Measurements from ENCODE around the gene TSKS.

TSKS gene

DNA sequence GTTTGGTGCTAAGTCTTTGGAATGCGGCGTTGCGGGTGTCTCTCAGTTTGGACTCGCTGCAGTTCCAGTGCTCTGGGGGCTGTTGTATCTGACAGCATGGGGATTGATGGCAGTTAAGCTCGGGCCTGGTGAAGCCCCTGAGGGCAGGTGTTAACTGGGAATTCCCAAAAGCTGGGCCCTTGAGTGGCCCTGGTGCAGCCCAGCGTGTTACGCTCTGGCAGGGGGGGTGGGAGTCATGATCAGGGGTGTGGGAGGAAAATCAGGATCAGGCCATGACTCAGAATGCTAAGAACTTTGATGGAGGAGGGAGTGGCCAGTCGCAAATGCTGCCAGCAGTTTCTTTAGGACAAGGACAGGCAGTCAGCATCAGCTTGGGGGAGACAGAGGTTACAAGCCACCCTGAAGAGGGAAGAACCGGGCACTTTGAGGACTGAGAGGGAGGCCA is 23.3 kb upstream of the TSKS start:
- Histone ChIP-seq H3K27ac (replicated peaks; ENCODE audit: low read length) (no peak overlapping the region), H3K4me2 (ENCODE audit: insufficient read depth, low read length, poor library complexity, severe bottlenecking) (no peak overlapping the region), H3K14ac (ENCODE audit: low read length) (no peak overlapping the region), H2AFZ (ENCODE audit: low read length) (no peak overlapping the region), H2AK5ac (ENCODE audit: low read depth, low read length) (no peak overlapping the region), H4K91ac (ENCODE audit: low read depth, low read length, poor library complexity) (no peak overlapping the region), H2BK15ac (ENCODE audit: low read length) (no peak overlapping the region), H3K23ac (ENCODE audit: low read depth, low read length, poor library complexity) (no peak overlapping the region), H3K4me1 (ENCODE audit: control insufficient read depth in 2 of 2, insufficient read depth in 1 of 2, low read depth in 1 of 2, low read length in 2 of 2) (no peaks in the 10 kb centered on the region), H2BK5ac (ENCODE audit: low read length) (no peak overlapping the region), H3K79me1 (ENCODE audit: low read depth, low read length) (peaks cover 9% of the 10 kb centered on the region), H2BK120ac (ENCODE audit: low read depth, low read length) (no peak overlapping the region), H3K4ac (ENCODE audit: low read length) (no peak overlapping the region), H3K4me3 (ENCODE audit: low read length in 2 of 2) (no peak overlapping the region), H2BK12ac (ENCODE audit: low read length) (no peak overlapping the region), H3K27me3 (ENCODE audit: control insufficient read depth in 3 of 3, insufficient read depth in 3 of 3, low read depth in 1 of 3, low read length in 3 of 3) (no peaks in the 10 kb centered on the region), H4K8ac (ENCODE audit: low read depth, low read length) (no peak overlapping the region), H3K18ac (ENCODE audit: low read length) (no peak overlapping the region), H3K9ac (ENCODE audit: low read depth, low read length, poor library complexity) (peak overlapping the region; percentile 40), H3K36me3 (replicated peaks in 1 of 2; ENCODE audit: control insufficient read depth in 2 of 2, insufficient read depth in 2 of 2, low read length in 2 of 2) (peaks cover 35 to 76% of the 10 kb centered on the region in 2 donors), H3K9me3 (replicated peaks in 1 of 2; ENCODE audit: control insufficient read depth in 2 of 2, insufficient read depth in 1 of 2, low read depth in 1 of 2, low read length in 2 of 2) (peaks cover 0 to 5% of the 10 kb centered on the region in 2 donors)
- WGBS, 2 donors (ENCODE audit: extremely low coverage in 2 of 2, insufficient read length in 2 of 2, insufficient replicate concordance in 1 of 2) = no CpG with 5 or more reads among the region's 9 CpGs
- DNase-seq (ENCODE audit: low spot score) = no peak

DNA sequence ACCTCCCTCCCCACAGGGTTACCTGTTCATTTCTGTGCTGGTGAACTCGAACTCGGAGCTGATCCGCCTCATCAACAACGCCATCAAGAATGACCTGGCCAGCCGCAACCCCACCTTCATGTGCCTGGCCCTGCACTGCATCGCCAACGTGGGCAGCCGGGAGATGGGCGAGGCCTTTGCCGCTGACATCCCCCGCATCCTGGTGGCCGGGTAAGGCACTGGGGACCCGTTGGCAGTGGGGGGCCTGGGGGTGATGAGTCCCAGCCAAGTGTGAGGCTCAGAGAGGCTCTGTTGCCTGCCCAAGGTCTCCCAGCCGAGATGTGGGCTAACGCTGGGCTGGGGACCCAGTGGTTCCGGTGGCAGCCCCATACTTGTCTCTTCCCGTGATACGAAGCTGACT is 19.4 kb upstream of the TSKS start:
- H2BK120ac ChIP-seq (ENCODE audit: low read depth, low read length) = no peak overlapping the region
- H3K27me3 ChIP-seq (ENCODE audit: control insufficient read depth in 3 of 3, insufficient read depth in 3 of 3, low read depth in 1 of 3, low read length in 3 of 3) = no peaks in the 10 kb centered on the region
- H2BK5ac ChIP-seq (ENCODE audit: low read length) = no peak overlapping the region
- H2AK5ac ChIP-seq (ENCODE audit: low read depth, low read length) = no peak overlapping the region
- no peak overlapping the region for H2BK15ac ChIP-seq (ENCODE audit: low read length)
- H3K4ac ChIP-seq (ENCODE audit: low read length) = no peak overlapping the region
- H3K36me3 ChIP-seq (replicated peaks in 1 of 2; ENCODE audit: control insufficient read depth in 2 of 2, insufficient read depth in 2 of 2, low read length in 2 of 2) = peaks cover 22 to 56% of the 10 kb centered on the region in 2 donors
- no peak overlapping the region for H3K4me2 ChIP-seq (ENCODE audit: insufficient read depth, low read length, poor library complexity, severe bottlenecking)
- DNase-seq (ENCODE audit: low spot score) = no peak
- H3K79me1 ChIP-seq (ENCODE audit: low read depth, low read length) = no peaks in the 10 kb centered on the region
- no peak overlapping the region for H4K91ac ChIP-seq (ENCODE audit: low read depth, low read length, poor library complexity)
- H2AFZ ChIP-seq (ENCODE audit: low read length) = no peak overlapping the region
- H3K4me3 ChIP-seq (ENCODE audit: low read length in 2 of 2) = peak overlapping the region in 1 of 2 donors; percentile 43
- H3K9me3 ChIP-seq (replicated peaks in 1 of 2; ENCODE audit: control insufficient read depth in 2 of 2, insufficient read depth in 1 of 2, low read depth in 1 of 2, low read length in 2 of 2) = no peaks in the 10 kb centered on the region
- H3K14ac ChIP-seq (ENCODE audit: low read length) = no peak overlapping the region
- H3K4me1 ChIP-seq (ENCODE audit: control insufficient read depth in 2 of 2, insufficient read depth in 1 of 2, low read depth in 1 of 2, low read length in 2 of 2) = no peaks in the 10 kb centered on the region
- no peak overlapping the region for H2BK12ac ChIP-seq (ENCODE audit: low read length)
- H4K8ac ChIP-seq (ENCODE audit: low read depth, low read length) = no peak overlapping the region
- no peak overlapping the region for H3K27ac ChIP-seq (replicated peaks; ENCODE audit: low read length)
- no CpG with 5 or more reads among the region's 18 CpGs for WGBS, 2 donors (ENCODE audit: extremely low coverage in 2 of 2, insufficient read length in 2 of 2, insufficient replicate concordance in 1 of 2)
- no peak overlapping the region for H3K18ac ChIP-seq (ENCODE audit: low read length)
- H3K23ac ChIP-seq (ENCODE audit: low read depth, low read length, poor library complexity) = no peak overlapping the region
- H3K9ac ChIP-seq (ENCODE audit: low read depth, low read length, poor library complexity) = no peak overlapping the region

DNA sequence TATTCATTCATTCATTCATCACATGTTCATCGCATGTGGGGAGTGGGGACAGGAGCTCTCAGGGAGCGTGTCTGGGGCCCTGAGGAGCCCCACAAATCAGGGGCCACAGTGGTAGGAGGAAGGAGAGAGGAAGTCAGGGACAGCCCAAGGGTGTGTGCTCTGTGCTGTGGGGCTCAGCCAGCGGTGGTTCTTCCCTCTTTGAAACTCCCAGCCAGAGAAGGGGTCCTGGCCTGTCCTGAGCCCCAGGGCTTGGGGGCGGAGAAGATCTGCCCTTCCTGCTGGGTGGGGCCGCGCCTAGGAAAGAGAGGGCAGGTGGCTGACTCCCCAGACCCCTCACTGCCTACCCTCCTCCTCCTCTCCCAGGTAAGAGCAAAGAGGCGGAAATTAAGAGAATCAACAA is 18.3 kb upstream of the TSKS start:
- Histone ChIP-seq H2BK15ac (ENCODE audit: low read length) (no peak overlapping the region), H3K9ac (ENCODE audit: low read depth, low read length, poor library complexity) (no peak overlapping the region), H2BK5ac (ENCODE audit: low read length) (no peak overlapping the region), H2BK12ac (ENCODE audit: low read length) (no peak overlapping the region), H3K27me3 (ENCODE audit: control insufficient read depth in 3 of 3, insufficient read depth in 3 of 3, low read depth in 1 of 3, low read length in 3 of 3) (no peaks in the 10 kb centered on the region), H3K36me3 (replicated peaks in 1 of 2; ENCODE audit: control insufficient read depth in 2 of 2, insufficient read depth in 2 of 2, low read length in 2 of 2) (peaks cover 22 to 50% of the 10 kb centered on the region in 2 donors), H3K4me2 (ENCODE audit: insufficient read depth, low read length, poor library complexity, severe bottlenecking) (no peak overlapping the region), H3K27ac (replicated peaks; ENCODE audit: low read length) (no peak overlapping the region), H2BK120ac (ENCODE audit: low read depth, low read length) (no peak overlapping the region), H3K4ac (ENCODE audit: low read length) (no peak overlapping the region), H3K4me3 (ENCODE audit: low read length in 2 of 2) (no peak overlapping the region), H2AK5ac (ENCODE audit: low read depth, low read length) (no peak overlapping the region), H3K23ac (ENCODE audit: low read depth, low read length, poor library complexity) (no peak overlapping the region), H4K91ac (ENCODE audit: low read depth, low read length, poor library complexity) (no peak overlapping the region), H3K79me1 (ENCODE audit: low read depth, low read length) (peaks cover under 1% of the 10 kb centered on the region), H4K8ac (ENCODE audit: low read depth, low read length) (no peak overlapping the region), H3K4me1 (ENCODE audit: control insufficient read depth in 2 of 2, insufficient read depth in 1 of 2, low read depth in 1 of 2, low read length in 2 of 2) (no peaks in the 10 kb centered on the region), H3K9me3 (replicated peaks in 1 of 2; ENCODE audit: control insufficient read depth in 2 of 2, insufficient read depth in 1 of 2, low read depth in 1 of 2, low read length in 2 of 2) (no peaks in the 10 kb centered on the region), H3K18ac (ENCODE audit: low read length) (no peak overlapping the region), H2AFZ (ENCODE audit: low read length) (no peak overlapping the region), H3K14ac (ENCODE audit: low read length) (no peak overlapping the region)
- no CpG with 5 or more reads among the region's 7 CpGs for WGBS, 2 donors (ENCODE audit: extremely low coverage in 2 of 2, insufficient read length in 2 of 2, insufficient replicate concordance in 1 of 2)
- no peak for DNase-seq (ENCODE audit: low spot score)

DNA sequence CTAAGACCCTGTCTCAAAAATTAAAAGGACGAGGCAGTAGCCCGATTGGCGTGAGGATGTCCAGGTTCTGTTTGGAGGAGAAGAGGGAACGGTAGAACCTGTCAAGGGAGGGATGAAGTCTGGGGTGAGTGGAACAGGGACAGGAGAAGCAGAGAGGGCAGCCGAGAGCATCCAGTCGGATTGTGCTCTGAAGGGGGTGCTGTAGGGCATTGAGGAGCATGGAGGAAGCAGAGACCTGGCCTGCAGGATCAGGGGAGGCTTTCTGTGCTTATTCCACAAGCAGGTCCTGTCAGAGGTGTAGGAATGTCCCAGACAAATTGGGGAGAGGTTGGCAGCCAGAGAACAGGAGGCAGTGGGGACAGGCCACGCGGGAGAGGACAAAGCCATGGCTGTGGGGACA is 17.8 kb upstream of the TSKS start:
- Histone ChIP-seq H2BK5ac (ENCODE audit: low read length) (no peak overlapping the region), H3K4me2 (ENCODE audit: insufficient read depth, low read length, poor library complexity, severe bottlenecking) (no peak overlapping the region), H3K4me3 (ENCODE audit: low read length in 2 of 2) (no peak overlapping the region), H3K27ac (replicated peaks; ENCODE audit: low read length) (no peak overlapping the region), H3K27me3 (ENCODE audit: control insufficient read depth in 3 of 3, insufficient read depth in 3 of 3, low read depth in 1 of 3, low read length in 3 of 3) (no peaks in the 10 kb centered on the region), H3K14ac (ENCODE audit: low read length) (no peak overlapping the region), H3K18ac (ENCODE audit: low read length) (no peak overlapping the region), H3K9me3 (replicated peaks in 1 of 2; ENCODE audit: control insufficient read depth in 2 of 2, insufficient read depth in 1 of 2, low read depth in 1 of 2, low read length in 2 of 2) (no peaks in the 10 kb centered on the region), H2AK5ac (ENCODE audit: low read depth, low read length) (no peak overlapping the region), H4K8ac (ENCODE audit: low read depth, low read length) (no peak overlapping the region), H3K4ac (ENCODE audit: low read length) (no peak overlapping the region), H3K23ac (ENCODE audit: low read depth, low read length, poor library complexity) (no peak overlapping the region), H2AFZ (ENCODE audit: low read length) (no peak overlapping the region), H2BK15ac (ENCODE audit: low read length) (no peak overlapping the region), H3K4me1 (ENCODE audit: control insufficient read depth in 2 of 2, insufficient read depth in 1 of 2, low read depth in 1 of 2, low read length in 2 of 2) (no peaks in the 10 kb centered on the region), H3K36me3 (replicated peaks in 1 of 2; ENCODE audit: control insufficient read depth in 2 of 2, insufficient read depth in 2 of 2, low read length in 2 of 2) (peaks cover 20 to 49% of the 10 kb centered on the region in 2 donors), H4K91ac (ENCODE audit: low read depth, low read length, poor library complexity) (no peak overlapping the region), H2BK120ac (ENCODE audit: low read depth, low read length) (no peak overlapping the region), H3K9ac (ENCODE audit: low read depth, low read length, poor library complexity) (no peak overlapping the region), H3K79me1 (ENCODE audit: low read depth, low read length) (peaks cover 5% of the 10 kb centered on the region), H2BK12ac (ENCODE audit: low read length) (no peak overlapping the region)
- no peak for DNase-seq (ENCODE audit: low spot score)
- no CpG with 5 or more reads among the region's 8 CpGs for WGBS, 2 donors (ENCODE audit: extremely low coverage in 2 of 2, insufficient read length in 2 of 2, insufficient replicate concordance in 1 of 2)
